ENCODE results near the gene PRKCQ.

GRCh38 chr10:6402960-6403359, 177.1 kb downstream of the PRKCQ start:
- TF ChIP-seq, protein P1, sequence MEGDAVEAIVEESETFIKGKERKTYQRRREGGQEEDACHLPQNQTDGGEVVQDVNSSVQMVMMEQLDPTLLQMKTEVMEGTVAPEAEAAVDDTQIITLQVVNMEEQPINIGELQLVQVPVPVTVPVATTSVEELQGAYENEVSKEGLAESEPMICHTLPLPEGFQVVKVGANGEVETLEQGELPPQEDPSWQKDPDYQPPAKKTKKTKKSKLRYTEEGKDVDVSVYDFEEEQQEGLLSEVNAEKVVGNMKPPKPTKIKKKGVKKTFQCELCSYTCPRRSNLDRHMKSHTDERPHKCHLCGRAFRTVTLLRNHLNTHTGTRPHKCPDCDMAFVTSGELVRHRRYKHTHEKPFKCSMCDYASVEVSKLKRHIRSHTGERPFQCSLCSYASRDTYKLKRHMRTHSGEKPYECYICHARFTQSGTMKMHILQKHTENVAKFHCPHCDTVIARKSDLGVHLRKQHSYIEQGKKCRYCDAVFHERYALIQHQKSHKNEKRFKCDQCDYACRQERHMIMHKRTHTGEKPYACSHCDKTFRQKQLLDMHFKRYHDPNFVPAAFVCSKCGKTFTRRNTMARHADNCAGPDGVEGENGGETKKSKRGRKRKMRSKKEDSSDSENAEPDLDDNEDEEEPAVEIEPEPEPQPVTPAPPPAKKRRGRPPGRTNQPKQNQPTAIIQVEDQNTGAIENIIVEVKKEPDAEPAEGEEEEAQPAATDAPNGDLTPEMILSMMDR (IDR thresholded peaks at IDR 0.05; ENCODE audit: low read length): no peak
- TF ChIP-seq EZH2phosphoT487 (IDR thresholded peaks at IDR 0.05; ENCODE audit: low read length) (no peak), EZH2 (optimal IDR thresholded peaks at IDR 0.05; ENCODE audit: low read depth, low read length) (no peak)

Data from MM.1S (cell line).